HTERT RPE-1 (cell line): ENCODE results near the gene FOXQ1.
"Not testable (repeated sequence)": the region's sequence is repeated elsewhere in the genome, so short reads cannot be mapped to it uniquely, and the experiment has no call there.

Experiments used
- in situ Hi-C: fragments of 300-500 bp; cut with MboI; formaldehyde crosslinking; loops from 4 replicates; pipeline ENCODE4 v1.14.3; 2020; ENCODE audit warnings: low sequenced_read_pairs

FOXQ1 gene

DNA sequence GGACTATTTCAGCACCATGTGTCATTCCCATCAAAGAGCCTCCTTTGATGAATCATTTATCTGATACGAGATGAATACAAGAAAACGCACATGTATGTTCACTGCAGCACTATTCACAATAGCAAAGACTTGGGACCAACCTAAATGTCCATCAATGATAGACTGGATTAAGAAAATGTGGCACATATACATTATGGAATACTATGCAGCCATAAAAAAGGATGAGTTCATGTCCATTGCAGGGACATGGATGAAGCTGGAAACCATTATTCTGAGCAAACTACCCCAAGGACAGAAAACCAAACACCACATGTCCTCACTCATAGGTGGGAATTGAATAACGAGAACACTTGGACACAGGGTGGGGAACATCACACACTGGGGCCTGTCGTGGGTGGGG is 49.8 kb downstream of the FOXQ1 start:
- in situ Hi-C loops: not testable (repeated sequence)

DNA sequence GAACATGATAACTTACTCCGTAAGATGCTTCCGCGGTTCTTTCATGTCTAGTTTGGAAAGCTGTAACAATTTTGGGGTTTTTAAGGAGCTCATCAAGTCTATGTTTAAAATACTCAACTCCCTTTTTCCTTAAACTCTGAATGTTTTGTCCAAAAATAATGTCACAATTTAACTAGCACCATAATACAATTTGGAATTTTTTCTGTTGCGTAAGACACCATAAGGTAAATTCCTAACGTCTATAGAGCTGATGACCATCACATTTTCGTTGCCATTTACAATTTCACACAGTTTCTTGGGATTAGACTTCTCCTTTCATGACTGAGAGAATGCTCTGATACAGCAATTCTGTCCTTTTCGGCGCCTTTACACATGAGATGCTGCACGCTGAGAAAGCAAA is 50.7 kb downstream of the FOXQ1 start:
- in situ Hi-C loops: no loop called here

DNA sequence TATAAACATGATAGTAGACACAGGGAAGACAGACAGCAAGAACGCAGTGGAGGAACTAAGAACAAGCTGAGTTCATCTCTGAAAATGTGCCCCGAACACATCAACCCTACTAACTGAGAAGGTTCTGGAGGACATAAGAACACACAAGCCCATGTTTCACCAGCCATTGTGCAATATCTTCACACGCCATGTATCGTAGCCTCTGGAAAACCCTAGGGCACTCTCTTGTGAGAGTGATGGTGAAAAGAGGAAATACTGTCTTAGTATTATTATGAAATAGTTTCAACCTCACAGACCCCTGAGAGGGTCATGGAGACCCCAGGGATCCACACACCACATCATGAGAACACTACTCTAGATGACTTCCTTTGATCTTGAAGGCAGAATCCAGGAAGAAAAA is 51.4 kb downstream of the FOXQ1 start:
- in situ Hi-C loops: no loop called here

DNA sequence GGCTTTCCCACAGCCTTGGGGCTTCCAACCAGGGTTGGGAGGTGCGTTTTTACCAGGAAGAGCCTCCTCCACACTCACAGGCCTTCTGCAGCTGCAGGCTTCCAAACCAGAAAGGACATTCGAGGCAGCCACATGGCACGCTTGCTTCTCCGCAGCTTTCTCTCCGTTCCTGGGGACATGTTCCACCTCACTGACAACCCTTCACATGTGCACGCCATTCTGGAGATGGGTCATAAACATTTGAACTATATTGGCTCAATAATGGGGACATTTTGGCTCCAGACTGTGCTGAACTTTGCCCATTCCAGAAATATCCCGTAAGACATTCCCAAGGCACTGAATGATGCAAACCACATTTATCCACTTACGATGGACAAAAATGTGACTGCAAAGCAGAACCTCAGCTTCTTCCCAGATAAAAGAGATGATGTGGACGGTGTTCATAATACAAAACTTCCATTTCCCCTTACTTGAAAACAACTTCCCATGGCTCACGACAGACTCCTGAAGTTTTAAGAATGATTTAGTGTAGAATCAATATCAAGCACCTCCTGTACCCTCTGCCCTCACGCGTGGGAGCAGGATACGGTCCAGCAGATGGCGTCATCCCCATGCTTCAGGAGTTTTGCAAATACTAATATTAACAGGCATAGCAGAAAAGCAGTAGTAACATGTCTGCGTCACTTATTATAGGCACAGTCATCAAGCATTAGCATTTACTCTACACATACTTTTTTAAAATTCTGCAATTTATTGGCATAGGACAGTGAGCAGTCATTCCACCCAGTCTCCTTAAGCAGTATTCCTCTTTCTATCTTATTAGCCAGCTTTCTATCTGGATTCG is 52.1 kb downstream of the FOXQ1 start:
- in situ Hi-C loops: no loop called here
